Measurements from ENCODE around the gene PTTG1.

The PTTG1 gene

GRCh38 chr5:160376416-160376815 lies 45.2 kb upstream of the PTTG1 start:
- no peak for TF ChIP-seq EZH2 (IDR thresholded peaks at IDR 0.05; ENCODE audit: borderline replicate concordance, low read depth, low read length, severe bottlenecking)
- no peak for TF ChIP-seq CTCF (IDR thresholded peaks at IDR 0.05; ENCODE audit: borderline replicate concordance, extremely low read depth, low read length, poor library complexity, severe bottlenecking)
- Histone ChIP-seq H3K9me3 (ENCODE audit: insufficient read depth, low read length, severe bottlenecking) (no peaks in the 10 kb centered on the region), H3K79me2 (ENCODE audit: insufficient read depth, low read length) (no peaks in the 10 kb centered on the region), H3K9ac (ENCODE audit: low read depth, low read length) (no peak overlapping the region), H3K36me3 (ENCODE audit: insufficient read depth, low read length) (no peaks in the 10 kb centered on the region), H3K4me3 (ENCODE audit: low read depth in 1 of 2, low read length in 2 of 2) (no peak overlapping the region), H3K4me1 (ENCODE audit: insufficient read depth, low read length) (no peaks in the 10 kb centered on the region), H3K4me2 (ENCODE audit: insufficient read depth, low read length) (no peak overlapping the region), H2AFZ (ENCODE audit: low read depth, low read length) (no peak overlapping the region), H4K20me1 (ENCODE audit: insufficient read depth, low read length) (no peaks in the 10 kb centered on the region), H3K27me3 (ENCODE audit: insufficient read depth, low read length, poor library complexity) (peaks cover 14% of the 10 kb centered on the region), H3K27ac (ENCODE audit: low read length) (no peak overlapping the region)
- ATAC-seq (ENCODE audit: insufficient read depth, low read depth) (no peak), DNase-seq (no peak)

GRCh38 chr5:160377651-160378050 lies 44.0 kb upstream of the PTTG1 start:
- Histone ChIP-seq H2AFZ (ENCODE audit: low read depth, low read length) (no peak overlapping the region), H3K4me3 (ENCODE audit: low read depth in 1 of 2, low read length in 2 of 2) (no peak overlapping the region), H3K79me2 (ENCODE audit: insufficient read depth, low read length) (no peaks in the 10 kb centered on the region), H3K27me3 (ENCODE audit: insufficient read depth, low read length, poor library complexity) (peaks cover 14% of the 10 kb centered on the region), H3K9ac (ENCODE audit: low read depth, low read length) (no peak overlapping the region), H3K4me1 (ENCODE audit: insufficient read depth, low read length) (no peaks in the 10 kb centered on the region), H3K27ac (ENCODE audit: low read length) (no peak overlapping the region), H3K36me3 (ENCODE audit: insufficient read depth, low read length) (no peaks in the 10 kb centered on the region), H4K20me1 (ENCODE audit: insufficient read depth, low read length) (no peaks in the 10 kb centered on the region), H3K9me3 (ENCODE audit: insufficient read depth, low read length, severe bottlenecking) (no peaks in the 10 kb centered on the region), H3K4me2 (ENCODE audit: insufficient read depth, low read length) (no peak overlapping the region)
- TF ChIP-seq EZH2 (IDR thresholded peaks at IDR 0.05; ENCODE audit: borderline replicate concordance, low read depth, low read length, severe bottlenecking) (no peak), CTCF (IDR thresholded peaks at IDR 0.05; ENCODE audit: borderline replicate concordance, extremely low read depth, low read length, poor library complexity, severe bottlenecking) (no peak)
- DNase-seq (no peak), ATAC-seq (ENCODE audit: insufficient read depth, low read depth) (no peak)

GRCh38 chr5:160378330-160378729 lies 43.3 kb upstream of the PTTG1 start:
- H2AFZ ChIP-seq (ENCODE audit: low read depth, low read length): no peak overlapping the region
- ATAC-seq (ENCODE audit: insufficient read depth, low read depth) (no peak), DNase-seq (no peak)
- H4K20me1 ChIP-seq (ENCODE audit: insufficient read depth, low read length): no peaks in the 10 kb centered on the region
- no peaks in the 10 kb centered on the region for H3K79me2 ChIP-seq (ENCODE audit: insufficient read depth, low read length)
- no peak overlapping the region for H3K4me2 ChIP-seq (ENCODE audit: insufficient read depth, low read length)
- H3K27ac ChIP-seq (ENCODE audit: low read length): no peak overlapping the region
- H3K27me3 ChIP-seq (ENCODE audit: insufficient read depth, low read length, poor library complexity): peaks cover 12% of the 10 kb centered on the region
- TF ChIP-seq EZH2 (IDR thresholded peaks at IDR 0.05; ENCODE audit: borderline replicate concordance, low read depth, low read length, severe bottlenecking) (no peak), CTCF (IDR thresholded peaks at IDR 0.05; ENCODE audit: borderline replicate concordance, extremely low read depth, low read length, poor library complexity, severe bottlenecking) (no peak)
- no peaks in the 10 kb centered on the region for H3K9me3 ChIP-seq (ENCODE audit: insufficient read depth, low read length, severe bottlenecking)
- no peaks in the 10 kb centered on the region for H3K36me3 ChIP-seq (ENCODE audit: insufficient read depth, low read length)
- no peaks in the 10 kb centered on the region for H3K4me1 ChIP-seq (ENCODE audit: insufficient read depth, low read length)
- no peak overlapping the region for H3K4me3 ChIP-seq (ENCODE audit: low read depth in 1 of 2, low read length in 2 of 2)
- no peak overlapping the region for H3K9ac ChIP-seq (ENCODE audit: low read depth, low read length)

GRCh38 chr5:160379511-160379910 lies 42.1 kb upstream of the PTTG1 start:
- TF ChIP-seq CTCF (IDR thresholded peaks at IDR 0.05; ENCODE audit: borderline replicate concordance, extremely low read depth, low read length, poor library complexity, severe bottlenecking) (no peak), EZH2 (IDR thresholded peaks at IDR 0.05; ENCODE audit: borderline replicate concordance, low read depth, low read length, severe bottlenecking) (no peak)
- Histone ChIP-seq H3K9ac (ENCODE audit: low read depth, low read length) (no peak overlapping the region), H2AFZ (ENCODE audit: low read depth, low read length) (no peak overlapping the region), H3K27me3 (ENCODE audit: insufficient read depth, low read length, poor library complexity) (peaks cover 9% of the 10 kb centered on the region), H3K4me3 (ENCODE audit: low read depth in 1 of 2, low read length in 2 of 2) (no peak overlapping the region), H4K20me1 (ENCODE audit: insufficient read depth, low read length) (no peaks in the 10 kb centered on the region), H3K27ac (ENCODE audit: low read length) (no peak overlapping the region), H3K4me2 (ENCODE audit: insufficient read depth, low read length) (no peak overlapping the region), H3K9me3 (ENCODE audit: insufficient read depth, low read length, severe bottlenecking) (no peaks in the 10 kb centered on the region), H3K36me3 (ENCODE audit: insufficient read depth, low read length) (no peaks in the 10 kb centered on the region), H3K4me1 (ENCODE audit: insufficient read depth, low read length) (no peaks in the 10 kb centered on the region), H3K79me2 (ENCODE audit: insufficient read depth, low read length) (no peaks in the 10 kb centered on the region)
- no peak for DNase-seq
- no peak for ATAC-seq (ENCODE audit: insufficient read depth, low read depth)

All from DND-41 (cell line).